Chondrocyte (in vitro differentiated cells): ENCODE results near the gene OTOS. TPM values are rescaled to one million over a fixed set of nuclear protein-coding genes. Genes with fewer than 3 reads are reported as not detected.
A peak's percentile ranks its signal among the peaks of the same experiment; 100 is the strongest.

Experiments
- DNase-seq: peaks from one replicate; pipeline ENCODE4 v3.0.0; 2021; ENCODE audit warnings: mixed read lengths, low spot score
- H3K27ac Mint-ChIP-seq: one replicate; pipeline ENCODE4 v1.8.0; 2021; ENCODE audit warnings: mild to moderate bottlenecking, moderate library complexity, mixed read lengths; ENCODE audit not compliant: unreplicated experiment
- H3K27me3 Mint-ChIP-seq: 2 replicates; pipeline ENCODE4 v1.8.0; 2021; ENCODE audit warnings: low read depth, mixed read lengths
- H3K36me3 Mint-ChIP-seq: 2 replicates; pipeline ENCODE4 v1.8.0; 2021; ENCODE audit warnings: low read depth, mixed read lengths
- H3K4me1 Mint-ChIP-seq: 2 replicates; pipeline ENCODE4 v1.8.0; 2021; ENCODE audit warnings: low read depth, mild to moderate bottlenecking, mixed read lengths
- H3K4me3 Mint-ChIP-seq: one replicate; pipeline ENCODE4 v1.8.0; 2021; ENCODE audit warnings: mild to moderate bottlenecking, moderate library complexity, mixed read lengths; ENCODE audit not compliant: unreplicated experiment
- H3K9me3 Mint-ChIP-seq: 2 replicates; pipeline ENCODE4 v1.8.0; 2021; ENCODE audit warnings: low read depth, mixed read lengths
- total RNA-seq: library from RNA; stranded (reverse); gene quantifications from 3 replicates; pipeline ENCODE4 v1.2.1, GENCODE V29; 2021
- TF ChIP-seq, protein P1 (sequence below): fragments of 200-600 bp; sonication (generic); IDR thresholded peaks from 2 replicates; pipeline ENCODE4 v1.5.0; 2021; ENCODE audit warnings: antibody characterized with exemption, mild to moderate bottlenecking, moderate library complexity

Gene OTOS
- total RNA-seq, 1 donor from 2014 or later, result not detected

DNA sequence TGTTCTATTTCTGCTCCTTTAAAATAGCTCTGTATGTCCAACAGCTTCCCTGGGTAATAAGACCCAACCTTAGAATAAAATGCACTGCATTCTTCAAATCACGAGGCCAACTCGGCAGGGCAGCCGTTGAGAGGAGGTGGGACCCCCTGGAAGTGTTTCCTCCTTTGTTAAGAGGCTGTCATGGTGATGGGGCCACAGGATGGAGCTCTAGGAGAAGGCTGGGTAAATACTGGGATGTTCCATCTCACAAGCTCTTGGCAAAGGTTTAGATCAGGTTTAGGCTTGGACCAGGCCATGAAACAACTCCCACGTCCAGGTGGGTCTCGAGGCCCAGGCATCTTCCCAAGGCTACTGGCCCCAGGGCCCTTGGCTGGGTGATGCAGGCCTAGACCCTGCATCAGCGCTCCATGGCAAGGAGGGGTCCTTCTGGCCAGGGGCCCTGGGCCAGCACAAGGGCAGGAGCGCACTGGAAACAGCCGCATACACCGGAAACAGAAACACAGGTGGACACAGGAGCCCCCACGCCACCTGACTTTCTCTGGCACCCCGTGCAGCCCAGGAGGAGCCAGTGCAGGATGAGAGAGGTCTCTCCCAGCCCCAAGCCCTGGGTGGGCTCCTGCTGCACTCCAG is 38.8 kb upstream of the OTOS start:
- no peaks in the 10 kb centered on the region for H3K4me1 Mint-ChIP-seq
- H3K36me3 Mint-ChIP-seq, result peaks cover 4% of the 10 kb centered on the region
- no peak overlapping the region for H3K27ac Mint-ChIP-seq
- peak; percentile 67 for DNase-seq
- TF ChIP-seq, protein P1, sequence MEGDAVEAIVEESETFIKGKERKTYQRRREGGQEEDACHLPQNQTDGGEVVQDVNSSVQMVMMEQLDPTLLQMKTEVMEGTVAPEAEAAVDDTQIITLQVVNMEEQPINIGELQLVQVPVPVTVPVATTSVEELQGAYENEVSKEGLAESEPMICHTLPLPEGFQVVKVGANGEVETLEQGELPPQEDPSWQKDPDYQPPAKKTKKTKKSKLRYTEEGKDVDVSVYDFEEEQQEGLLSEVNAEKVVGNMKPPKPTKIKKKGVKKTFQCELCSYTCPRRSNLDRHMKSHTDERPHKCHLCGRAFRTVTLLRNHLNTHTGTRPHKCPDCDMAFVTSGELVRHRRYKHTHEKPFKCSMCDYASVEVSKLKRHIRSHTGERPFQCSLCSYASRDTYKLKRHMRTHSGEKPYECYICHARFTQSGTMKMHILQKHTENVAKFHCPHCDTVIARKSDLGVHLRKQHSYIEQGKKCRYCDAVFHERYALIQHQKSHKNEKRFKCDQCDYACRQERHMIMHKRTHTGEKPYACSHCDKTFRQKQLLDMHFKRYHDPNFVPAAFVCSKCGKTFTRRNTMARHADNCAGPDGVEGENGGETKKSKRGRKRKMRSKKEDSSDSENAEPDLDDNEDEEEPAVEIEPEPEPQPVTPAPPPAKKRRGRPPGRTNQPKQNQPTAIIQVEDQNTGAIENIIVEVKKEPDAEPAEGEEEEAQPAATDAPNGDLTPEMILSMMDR, result no peak
- peaks cover 54% of the 10 kb centered on the region for H3K27me3 Mint-ChIP-seq
- no peak overlapping the region for H3K4me3 Mint-ChIP-seq
- H3K9me3 Mint-ChIP-seq, result no peaks in the 10 kb centered on the region

DNA sequence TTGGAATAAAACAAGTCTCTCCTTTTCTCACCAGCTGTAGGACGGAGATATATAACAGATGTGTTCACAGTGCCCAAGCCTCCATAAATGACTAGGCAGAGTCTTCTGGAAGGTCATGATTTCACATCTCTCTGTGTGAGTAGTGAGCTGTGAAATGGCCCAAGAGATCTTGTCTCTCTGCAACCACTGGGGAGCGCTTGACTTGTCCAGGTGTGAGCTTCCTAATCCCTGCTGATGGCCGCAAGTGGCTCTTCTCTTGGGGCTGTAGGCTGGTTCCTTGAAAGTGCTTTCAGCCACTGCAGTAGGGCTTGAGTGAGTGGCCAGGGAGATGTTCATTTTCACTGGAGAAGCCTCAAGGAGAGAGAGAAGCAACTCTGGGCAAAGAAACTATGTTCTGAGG is 38.1 kb upstream of the OTOS start:
- Mint-ChIP-seq H3K27ac (no peak overlapping the region), H3K36me3 (peaks cover 5% of the 10 kb centered on the region), H3K27me3 (peaks cover 56% of the 10 kb centered on the region), H3K4me1 (no peaks in the 10 kb centered on the region), H3K9me3 (no peaks in the 10 kb centered on the region), H3K4me3 (no peak overlapping the region)
- TF ChIP-seq, protein P1, result no peak
- DNase-seq, result peak; percentile 17

DNA sequence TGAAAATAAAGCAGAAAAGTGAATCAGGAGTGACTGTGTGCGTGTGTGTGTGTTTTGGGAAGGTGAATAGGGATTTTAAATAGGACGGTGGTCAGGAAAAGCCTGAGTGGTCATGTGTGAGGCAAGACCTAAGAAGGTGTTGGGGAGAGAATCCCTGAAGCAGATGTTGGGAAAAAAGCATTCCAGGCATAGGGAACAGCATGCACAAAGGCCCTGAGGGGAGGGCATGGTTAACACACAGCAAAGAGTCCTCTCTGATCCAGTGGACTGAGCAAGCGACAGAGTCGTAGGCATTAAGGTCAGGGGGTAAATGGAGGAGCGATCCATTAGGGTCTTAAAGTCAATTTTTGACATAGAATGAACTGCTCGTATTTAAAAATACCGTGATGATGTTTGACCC is 34.0 kb upstream of the OTOS start:
- Mint-ChIP-seq H3K27me3 (peaks cover 50% of the 10 kb centered on the region), H3K4me1 (no peaks in the 10 kb centered on the region), H3K4me3 (no peak overlapping the region), H3K36me3 (peaks cover 3% of the 10 kb centered on the region), H3K9me3 (peaks cover 3% of the 10 kb centered on the region), H3K27ac (no peak overlapping the region)
- TF ChIP-seq, protein P1, result no peak
- peak; percentile 2 for DNase-seq

DNA sequence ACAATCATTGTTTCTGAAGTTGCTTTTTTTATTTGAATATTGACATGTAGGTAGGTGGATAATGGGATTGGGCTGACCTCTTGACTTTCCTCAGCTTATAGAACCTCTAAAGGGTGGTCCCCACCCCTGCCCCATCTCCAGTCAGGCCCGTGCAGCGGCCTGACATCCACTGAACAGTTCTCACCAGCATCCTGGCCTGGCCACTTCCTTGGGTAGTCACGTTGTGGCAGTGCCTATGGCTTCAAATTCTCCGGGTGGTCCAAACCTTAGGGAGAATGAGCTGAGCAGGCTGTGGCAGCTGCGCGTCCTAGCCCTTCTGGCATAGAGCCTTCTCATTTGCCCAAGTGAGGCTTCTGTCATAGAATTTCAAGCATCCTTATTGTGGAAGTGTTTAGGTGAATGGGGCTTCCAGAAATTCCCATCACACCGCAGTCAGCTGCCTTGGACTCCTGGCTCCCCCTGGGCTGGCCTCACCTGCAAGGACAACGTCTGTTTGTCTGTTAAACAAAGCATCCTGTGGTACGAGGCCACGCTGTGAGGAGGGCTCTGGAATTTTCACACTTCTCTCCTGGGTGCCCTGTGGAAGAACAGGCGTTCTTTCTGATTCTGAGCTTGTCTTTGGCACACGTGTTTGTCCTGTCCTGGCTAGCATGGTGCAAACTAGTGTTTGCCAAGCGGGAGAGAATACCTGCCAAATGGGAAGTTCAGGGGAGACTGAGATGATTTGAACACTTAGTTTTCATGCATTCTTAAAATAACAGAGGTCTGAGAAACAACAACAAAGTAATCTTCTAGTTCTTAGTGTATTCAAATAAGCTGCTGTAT is 31.8 kb upstream of the OTOS start:
- Mint-ChIP-seq H3K4me1 (no peaks in the 10 kb centered on the region), H3K36me3 (peaks cover 3% of the 10 kb centered on the region), H3K4me3 (no peak overlapping the region), H3K27ac (no peak overlapping the region), H3K9me3 (peaks cover 3% of the 10 kb centered on the region), H3K27me3 (peaks cover 44% of the 10 kb centered on the region)
- DNase-seq, result peak; percentile 61
- TF ChIP-seq, protein P1, result no peak

DNA sequence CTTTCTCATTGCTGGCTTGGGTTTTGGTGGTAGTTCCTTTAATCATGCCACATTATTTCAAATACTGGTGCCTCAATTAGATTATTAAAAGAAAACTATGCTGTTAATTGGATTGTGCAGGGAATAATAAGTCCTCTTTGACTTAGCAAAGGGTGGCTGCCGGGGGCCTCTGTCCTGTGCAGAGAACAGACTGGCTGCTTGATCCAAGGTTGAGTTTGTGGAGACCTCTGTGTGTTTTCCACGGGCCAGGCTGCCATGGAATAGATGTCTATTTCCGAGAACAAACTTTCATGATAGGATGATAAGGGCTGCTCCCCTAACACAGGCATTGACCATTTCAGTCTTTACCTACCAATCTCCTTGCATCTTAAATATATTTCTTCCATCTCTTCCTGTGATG is 30.4 kb upstream of the OTOS start:
- H3K36me3 Mint-ChIP-seq, result peaks cover 3% of the 10 kb centered on the region
- TF ChIP-seq, protein P1, result no peak
- H3K4me1 Mint-ChIP-seq, result no peaks in the 10 kb centered on the region
- peak; percentile 37 for DNase-seq
- no peak overlapping the region for H3K4me3 Mint-ChIP-seq
- H3K27me3 Mint-ChIP-seq, result peaks cover 40% of the 10 kb centered on the region
- H3K27ac Mint-ChIP-seq, result no peak overlapping the region
- peaks cover 3% of the 10 kb centered on the region for H3K9me3 Mint-ChIP-seq
